ENCODE measurements around the gene ANO7. TPM values are rescaled to one million over a fixed set of nuclear protein-coding genes. Genes with fewer than 3 reads are reported as not detected.

The ANO7 gene
- total and polyA plus RNA-seq, 2 of the 13 experiments (the other 11 are each of a cell fraction or from before 2014, with no cell fraction given): 4.1 to 4.9 TPM

DNA sequence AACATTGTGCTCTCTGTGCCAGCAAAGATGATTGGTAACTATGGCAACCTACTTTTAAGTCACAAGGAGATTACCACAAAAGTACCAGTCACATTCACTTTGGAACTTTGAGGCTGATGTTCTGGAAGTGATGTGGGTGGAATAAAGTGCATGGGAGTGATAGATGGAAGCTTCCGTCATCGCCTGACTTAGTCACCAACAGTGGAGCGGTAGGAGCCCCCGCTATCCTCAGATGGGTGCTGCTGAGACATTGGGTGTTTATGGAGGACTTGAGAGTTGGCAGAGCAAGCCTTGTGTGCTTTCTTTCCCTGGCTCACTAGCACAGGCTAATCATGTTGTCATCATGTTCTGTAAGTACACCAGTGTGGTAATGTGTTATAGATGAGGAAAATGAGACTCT, 33.6 kb upstream of the ANO7 start:
- BruUV-seq (replicated peaks): no TSS peak
- ChIA-PET POLR2A (no interaction called here), CTCF (ENCODE audit: low intra/inter-chr PET ratio, low total read pairs) (no interaction called here)
- in situ Hi-C loops (cut with HindIII; ENCODE audit: extremely low pct_ligation_motif_present, low pct_unique_long_range_greater_than_20kb): no loop called here
- intact Hi-C loops (cut with micrococcal nuclease; ENCODE audit: unreplicated experiment): no loop called here
- TF ChIP-seq ZNF841 (CRISPR knock-in tag; IDR thresholded peaks at IDR 0.05; ENCODE audit: borderline replicate concordance) (no peak), ZNF496 (CRISPR knock-in tag; IDR thresholded peaks at IDR 0.05; ENCODE audit: insufficient replicate concordance) (no peak), NFIC (IDR thresholded peaks at IDR 0.05; ENCODE audit: low read length) (no peak), ZNF556 (CRISPR knock-in tag; IDR thresholded peaks at IDR 0.05; ENCODE audit: borderline replicate concordance) (no peak), ZNF33B (CRISPR knock-in tag; IDR thresholded peaks at IDR 0.05) (no peak), CAMTA2 (CRISPR knock-in tag; IDR thresholded peaks at IDR 0.05; ENCODE audit: borderline replicate concordance) (no peak), ZBTB38 (CRISPR knock-in tag; IDR thresholded peaks at IDR 0.05) (no peak), MBNL3 (CRISPR knock-in tag; conservative IDR thresholded peaks at IDR 0.05) (no peak), ZNF766 (CRISPR knock-in tag; IDR thresholded peaks at IDR 0.05; ENCODE audit: borderline replicate concordance) (no peak)
- TF ChIP-seq, protein P1, sequence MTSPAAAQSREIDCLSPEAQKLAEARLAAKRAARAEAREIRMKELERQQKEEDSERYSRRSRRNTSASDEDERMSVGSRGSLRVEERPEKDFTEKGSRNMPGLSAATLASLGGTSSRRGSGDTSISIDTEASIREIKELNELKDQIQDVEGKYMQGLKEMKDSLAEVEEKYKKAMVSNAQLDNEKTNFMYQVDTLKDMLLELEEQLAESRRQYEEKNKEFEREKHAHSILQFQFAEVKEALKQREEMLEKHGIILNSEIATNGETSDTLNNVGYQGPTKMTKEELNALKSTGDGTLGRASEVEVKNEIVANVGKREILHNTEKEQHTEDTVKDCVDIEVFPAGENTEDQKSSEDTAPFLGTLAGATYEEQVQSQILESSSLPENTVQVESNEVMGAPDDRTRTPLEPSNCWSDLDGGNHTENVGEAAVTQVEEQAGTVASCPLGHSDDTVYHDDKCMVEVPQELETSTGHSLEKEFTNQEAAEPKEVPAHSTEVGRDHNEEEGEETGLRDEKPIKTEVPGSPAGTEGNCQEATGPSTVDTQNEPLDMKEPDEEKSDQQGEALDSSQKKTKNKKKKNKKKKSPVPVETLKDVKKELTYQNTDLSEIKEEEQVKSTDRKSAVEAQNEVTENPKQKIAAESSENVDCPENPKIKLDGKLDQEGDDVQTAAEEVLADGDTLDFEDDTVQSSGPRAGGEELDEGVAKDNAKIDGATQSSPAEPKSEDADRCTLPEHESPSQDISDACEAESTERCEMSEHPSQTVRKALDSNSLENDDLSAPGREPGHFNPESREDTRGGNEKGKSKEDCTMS (CRISPR knock-in tag; conservative IDR thresholded peaks at IDR 0.05): no peak
- TF ChIP-seq, protein P2, sequence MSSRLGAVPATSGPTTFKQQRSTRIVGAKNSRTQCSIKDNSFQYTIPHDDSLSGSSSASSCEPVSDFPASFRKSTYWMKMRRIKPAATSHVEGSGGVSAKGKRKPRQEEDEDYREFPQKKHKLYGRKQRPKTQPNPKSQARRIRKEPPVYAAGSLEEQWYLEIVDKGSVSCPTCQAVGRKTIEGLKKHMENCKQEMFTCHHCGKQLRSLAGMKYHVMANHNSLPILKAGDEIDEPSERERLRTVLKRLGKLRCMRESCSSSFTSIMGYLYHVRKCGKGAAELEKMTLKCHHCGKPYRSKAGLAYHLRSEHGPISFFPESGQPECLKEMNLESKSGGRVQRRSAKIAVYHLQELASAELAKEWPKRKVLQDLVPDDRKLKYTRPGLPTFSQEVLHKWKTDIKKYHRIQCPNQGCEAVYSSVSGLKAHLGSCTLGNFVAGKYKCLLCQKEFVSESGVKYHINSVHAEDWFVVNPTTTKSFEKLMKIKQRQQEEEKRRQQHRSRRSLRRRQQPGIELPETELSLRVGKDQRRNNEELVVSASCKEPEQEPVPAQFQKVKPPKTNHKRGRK (CRISPR knock-in tag; IDR thresholded peaks at IDR 0.05): no peak
- TF ChIP-seq, protein P3, sequence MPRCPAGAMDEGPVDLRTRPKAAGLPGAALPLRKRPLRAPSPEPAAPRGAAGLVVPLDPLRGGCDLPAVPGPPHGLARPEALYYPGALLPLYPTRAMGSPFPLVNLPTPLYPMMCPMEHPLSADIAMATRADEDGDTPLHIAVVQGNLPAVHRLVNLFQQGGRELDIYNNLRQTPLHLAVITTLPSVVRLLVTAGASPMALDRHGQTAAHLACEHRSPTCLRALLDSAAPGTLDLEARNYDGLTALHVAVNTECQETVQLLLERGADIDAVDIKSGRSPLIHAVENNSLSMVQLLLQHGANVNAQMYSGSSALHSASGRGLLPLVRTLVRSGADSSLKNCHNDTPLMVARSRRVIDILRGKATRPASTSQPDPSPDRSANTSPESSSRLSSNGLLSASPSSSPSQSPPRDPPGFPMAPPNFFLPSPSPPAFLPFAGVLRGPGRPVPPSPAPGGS (CRISPR knock-in tag; IDR thresholded peaks at IDR 0.05): no peak
- no peak overlapping the region for H3K4me3 ChIP-seq (replicated peaks in 1 of 3; ENCODE audit: insufficient read depth in 1 of 3, low read depth in 2 of 3, low read length in 3 of 3)
- no peaks in the 10 kb centered on the region; a peak in 1 of 5 replicates for H3K27me3 ChIP-seq (ENCODE audit: control insufficient read depth in 1 of 2, insufficient read depth in 2 of 2, low read length in 2 of 2)
- H4K20me1 ChIP-seq (ENCODE audit: insufficient read depth, low read length): no peaks in the 10 kb centered on the region
- H3K79me2 ChIP-seq (ENCODE audit: insufficient read depth, low read length): peaks cover 13% of the 10 kb centered on the region
- no peaks in the 10 kb centered on the region for H3K9me3 ChIP-seq (ENCODE audit: low read length)
- FAIRE-seq (peak; percentile 4), ATAC-seq (no peak), DNase-seq (ENCODE audit: low spot score) (no peak)
- no peak overlapping the region for H3K9ac ChIP-seq (ENCODE audit: insufficient read depth, low read depth, low read length)
- H3K27ac ChIP-seq (ENCODE audit: extremely low read length, insufficient read depth, low read length): no peak overlapping the region
- H3K4me2 ChIP-seq (ENCODE audit: low read depth, low read length): no peak overlapping the region
- H3K4me1 ChIP-seq (ENCODE audit: insufficient read depth, low read length): peaks cover 13% of the 10 kb centered on the region
- WGBS (ENCODE audit: low lambda C conversion rate): 97% methylated on average over 4 of the region's 4 CpGs
- no peak overlapping the region for H2AFZ ChIP-seq (ENCODE audit: low read length)
- peaks cover 13 to 38% of the 10 kb centered on the region in 2 experiments for H3K36me3 ChIP-seq (replicated peaks in 1 of 2; ENCODE audit: control insufficient read depth in 1 of 2, insufficient read depth in 2 of 2, low read length in 2 of 2)
